PC-3 (cell line): ENCODE results near the gene ADAM15.

Experiments
- EZH2 ChIP-seq: fragments of 300-600 bp; sonication (generic); IDR thresholded peaks from one replicate; pipeline ENCODE4 v1.6.1; 2017; ENCODE audit warnings: antibody characterized with exemption, mild to moderate bottlenecking, low read length; ENCODE audit not compliant: unreplicated experiment
- EZH2phosphoT487 ChIP-seq: fragments of 300-600 bp; sonication (generic); IDR thresholded peaks from 2 replicates; pipeline ENCODE4 v1.6.1; 2018; ENCODE audit warnings: mild to moderate bottlenecking, antibody characterized with exemption, low read length, borderline replicate concordance
- TF ChIP-seq, protein P1 (sequence below): fragments of 300-600 bp; sonication (generic); conservative IDR thresholded peaks from 2 replicates; pipeline ENCODE4 v1.5.1; 2017; ENCODE audit warnings: antibody characterized with exemption, low read depth, mild to moderate bottlenecking, low read length

GRCh38 chr1:155104605-155105534, 53.8 kb downstream of the ADAM15 start:
- TF ChIP-seq EZH2phosphoT487 (no peak), EZH2 (no peak)
- TF ChIP-seq, protein P1, sequence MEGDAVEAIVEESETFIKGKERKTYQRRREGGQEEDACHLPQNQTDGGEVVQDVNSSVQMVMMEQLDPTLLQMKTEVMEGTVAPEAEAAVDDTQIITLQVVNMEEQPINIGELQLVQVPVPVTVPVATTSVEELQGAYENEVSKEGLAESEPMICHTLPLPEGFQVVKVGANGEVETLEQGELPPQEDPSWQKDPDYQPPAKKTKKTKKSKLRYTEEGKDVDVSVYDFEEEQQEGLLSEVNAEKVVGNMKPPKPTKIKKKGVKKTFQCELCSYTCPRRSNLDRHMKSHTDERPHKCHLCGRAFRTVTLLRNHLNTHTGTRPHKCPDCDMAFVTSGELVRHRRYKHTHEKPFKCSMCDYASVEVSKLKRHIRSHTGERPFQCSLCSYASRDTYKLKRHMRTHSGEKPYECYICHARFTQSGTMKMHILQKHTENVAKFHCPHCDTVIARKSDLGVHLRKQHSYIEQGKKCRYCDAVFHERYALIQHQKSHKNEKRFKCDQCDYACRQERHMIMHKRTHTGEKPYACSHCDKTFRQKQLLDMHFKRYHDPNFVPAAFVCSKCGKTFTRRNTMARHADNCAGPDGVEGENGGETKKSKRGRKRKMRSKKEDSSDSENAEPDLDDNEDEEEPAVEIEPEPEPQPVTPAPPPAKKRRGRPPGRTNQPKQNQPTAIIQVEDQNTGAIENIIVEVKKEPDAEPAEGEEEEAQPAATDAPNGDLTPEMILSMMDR = no peak
